GM23338 (cell line): ENCODE results near the gene TOX2. TPM values are rescaled to one million over a fixed set of nuclear protein-coding genes. Genes with fewer than 3 reads are reported as not detected.

Source experiments
- ATAC-seq: fragments of 200-7000 bp; cut with Tn5 transposase; 3 replicates; pipeline ENCODE4 v1.9.1; 2020
- DNase-seq: peaks from one replicate; pipeline ENCODE4 v3.0.0-alpha.2; 2015; ENCODE audit warnings: low spot score
- H2AFZ ChIP-seq: fragments of 200-600 bp; sonication (generic); 2 replicates; pipeline ENCODE4 v1.8.0; 2016; ENCODE audit warnings: antibody characterized with exemption, mild to moderate bottlenecking, moderate library complexity
- H3F3A ChIP-seq: fragments of 200-600 bp; sonication (generic); replicated peaks from 2 replicates; pipeline ENCODE4 v1.8.0; 2017; ENCODE audit warnings: antibody characterized with exemption, mixed run types, low read depth
- H3K27ac ChIP-seq: fragments of 200-600 bp; sonication (generic); 2 replicates; pipeline ENCODE4 v1.6.1; 2016; ENCODE audit warnings: low read depth
- H3K27me3 ChIP-seq: fragments of 200-600 bp; sonication (generic); 2 replicates; pipeline ENCODE4 v1.8.0; 2016; ENCODE audit warnings: mild to moderate bottlenecking, mixed run types, moderate library complexity; ENCODE audit not compliant: insufficient read depth
- H3K36me3 ChIP-seq: fragments of 200-600 bp; sonication (generic); 2 replicates; pipeline ENCODE4 v1.8.0; 2016; ENCODE audit warnings: mild to moderate bottlenecking; ENCODE audit not compliant: insufficient read depth
- H3K4me1 ChIP-seq: fragments of 200-600 bp; sonication (generic); 2 replicates; pipeline ENCODE4 v1.8.0; 2016; ENCODE audit warnings: mild to moderate bottlenecking, moderate library complexity; ENCODE audit not compliant: insufficient read depth
- H3K4me2 ChIP-seq: fragments of 200-600 bp; sonication (generic); 2 replicates; pipeline ENCODE4 v1.7.1; 2017; ENCODE audit warnings: mixed run types
- H3K4me3 ChIP-seq: fragments of 200-600 bp; sonication (generic); 2 replicates; pipeline ENCODE4 v1.6.1; 2016; ENCODE audit warnings: mixed run types
- H3K79me2 ChIP-seq: fragments of 200-600 bp; sonication (generic); replicated peaks from 2 replicates; pipeline ENCODE4 v1.8.0; 2017; ENCODE audit warnings: mild to moderate bottlenecking; ENCODE audit not compliant: insufficient read depth
- H3K9me2 ChIP-seq: fragments of 200-600 bp; sonication (generic); 2 replicates; pipeline ENCODE4 v1.8.0; 2017; ENCODE audit not compliant: insufficient read depth
- H4K20me1 ChIP-seq: fragments of 200-600 bp; sonication (generic); replicated peaks from 2 replicates; pipeline ENCODE4 v1.8.0; 2017; ENCODE audit warnings: mild to moderate bottlenecking; ENCODE audit not compliant: insufficient read depth
- H3K27ac Mint-ChIP-seq: 2 replicates; pipeline ENCODE4 v1.8.0; 2020; ENCODE audit warnings: inconsistent platforms, mild to moderate bottlenecking, moderate library complexity, mixed read lengths
- H3K27me3 Mint-ChIP-seq: 3 replicates; pipeline ENCODE4 v1.8.0; 2022; ENCODE audit warnings: low read depth, mild to moderate bottlenecking, moderate library complexity, mixed read lengths, inconsistent platforms; ENCODE audit not compliant: insufficient read depth, poor library complexity
- H3K36me3 Mint-ChIP-seq: 3 replicates; pipeline ENCODE4 v1.8.0; 2021; ENCODE audit warnings: low read depth, mild to moderate bottlenecking, inconsistent platforms, moderate library complexity, mixed read lengths
- H3K4me1 Mint-ChIP-seq: 3 replicates; pipeline ENCODE4 v1.8.0; 2020; ENCODE audit warnings: mild to moderate bottlenecking, inconsistent platforms, mixed read lengths
- H3K4me3 Mint-ChIP-seq: 3 replicates; pipeline ENCODE4 v1.8.0; 2021; ENCODE audit warnings: moderate library complexity, mild to moderate bottlenecking, inconsistent platforms, mixed read lengths
- H3K9me3 Mint-ChIP-seq: 3 replicates; pipeline ENCODE4 v1.8.0; 2020; ENCODE audit warnings: moderate library complexity, mild to moderate bottlenecking, inconsistent platforms, mixed read lengths
- CREB1 ChIP-seq: fragments of 250-450 bp; sonication (Bioruptor Pico); IDR thresholded peaks from 2 replicates; pipeline ENCODE4 v1.5.0; 2020; ENCODE audit warnings: low read depth, mild to moderate bottlenecking, moderate library complexity
- CTCF ChIP-seq, 2 experiments: fragments of 200-600 bp in 1 of 2; sonication (generic) in 1 of 2; conservative IDR thresholded peaks; 2 replicates each; pipeline versions ENCODE4 v1.5.1 to v1.6.1; 2016 to 2017; ENCODE audit warnings: antibody characterized with exemption in 2 of 2, low read depth in 2 of 2, mild to moderate bottlenecking in 2 of 2, moderate library complexity in 1 of 2
- ETS1 ChIP-seq: IDR thresholded peaks from 2 replicates; pipeline ENCODE4 v1.6.1; 2016; ENCODE audit warnings: antibody characterized with exemption
- EZH2 ChIP-seq: fragments of 200-600 bp; sonication (generic); IDR thresholded peaks from one replicate; pipeline ENCODE4 v1.8.0; 2017; ENCODE audit warnings: antibody characterized with exemption, mild to moderate bottlenecking, low read depth; ENCODE audit not compliant: unreplicated experiment
- EZH2phosphoT487 ChIP-seq: fragments of 200-600 bp; sonication (generic); IDR thresholded peaks from one replicate; pipeline ENCODE4 v1.8.1; 2018; ENCODE audit warnings: antibody characterized with exemption; ENCODE audit not compliant: unreplicated experiment
- JUNB ChIP-seq: IDR thresholded peaks from one replicate; pipeline ENCODE4 v1.6.1; 2016; ENCODE audit warnings: antibody characterized with exemption; ENCODE audit not compliant: unreplicated experiment
- NANOG ChIP-seq: IDR thresholded peaks from 2 replicates; pipeline ENCODE4 v1.6.1; 2016; ENCODE audit warnings: antibody characterized with exemption, borderline replicate concordance
- POLR2AphosphoS5 ChIP-seq: IDR thresholded peaks from 2 replicates; pipeline ENCODE4 v1.6.1; 2016; ENCODE audit warnings: antibody characterized with exemption, low read depth
- STAT1 ChIP-seq: IDR thresholded peaks from one replicate; pipeline ENCODE4 v1.6.1; 2016; ENCODE audit warnings: antibody characterized with exemption; ENCODE audit not compliant: unreplicated experiment
- ZNF114 ChIP-seq: fragments of 250-450 bp; sonication (Bioruptor Pico); IDR thresholded peaks from 2 replicates; pipeline ENCODE4 v1.5.0; 2020; ENCODE audit warnings: mild to moderate bottlenecking, moderate library complexity
- ZNF331 ChIP-seq: fragments of 250-450 bp; sonication (Bioruptor Pico); IDR thresholded peaks from 2 replicates; pipeline ENCODE4 v1.5.0; 2020; ENCODE audit warnings: low read depth, mild to moderate bottlenecking, moderate library complexity
- ZNF462 ChIP-seq: fragments of 250-450 bp; sonication (Bioruptor Pico); IDR thresholded peaks from 2 replicates; pipeline ENCODE4 v1.5.0; 2020; ENCODE audit warnings: mild to moderate bottlenecking, moderate library complexity
- polyA plus RNA-seq: library from polyadenylated mRNA; unstranded; fragments of >200 nt; fragmentation: Nextera tagmentation; extraction: Ambion mirVana; gene quantifications from 2 replicates; pipeline ENCODE4 v1.2.1, GENCODE V29; 2016
- total RNA-seq: library from RNA; depleted of rRNA; stranded (reverse); fragments of >200 nt; shearing (Covaris generic); gene quantifications from 2 replicates; pipeline ENCODE4 v1.2.3, GENCODE V29; 2014
- TF ChIP-seq, protein P1 (sequence below): IDR thresholded peaks from one replicate; pipeline ENCODE4 v1.6.1; 2018; ENCODE audit warnings: antibody characterized with exemption; ENCODE audit not compliant: unreplicated experiment

Gene TOX2
- total and polyA plus RNA-seq, 2 experiments from 2014 or later, result 1.4 to 1.5 TPM

GRCh38 chr20:43977962-43978361 lies 63.3 kb downstream of the TOX2 start:
- no peaks in the 10 kb centered on the region for H3K36me3 Mint-ChIP-seq

More at GRCh38 chr20:43977962-43978361, 63.3 kb downstream of the TOX2 start:
- no peaks in the 10 kb centered on the region for H3K4me1 ChIP-seq
- H3K27ac ChIP-seq, result no peak overlapping the region
- H3K79me2 ChIP-seq, result no peaks in the 10 kb centered on the region
- H3K4me3 ChIP-seq, result no peak overlapping the region
- H4K20me1 ChIP-seq, result no peaks in the 10 kb centered on the region
- Mint-ChIP-seq H3K9me3 (no peaks in the 10 kb centered on the region), H3K27me3 (peaks cover 4% of the 10 kb centered on the region), H3K27ac (no peak overlapping the region), H3K4me3 (no peak overlapping the region), H3K4me1 (no peaks in the 10 kb centered on the region; the same call in 2 of the 3 replicates)
- no peak overlapping the region for H2AFZ ChIP-seq
- DNase-seq (no peak), ATAC-seq (no peak)
- TF ChIP-seq NANOG (no peak), JUNB (no peak), ZNF331 (CRISPR knock-in tag) (no peak), ZNF462 (CRISPR knock-in tag) (no peak), ZNF114 (no peak), CREB1 (no peak), EZH2phosphoT487 (no peak), STAT1 (no peak), POLR2AphosphoS5 (no peak), ETS1 (no peak), CTCF (conservative IDR thresholded peaks at IDR 0.05; ENCODE audit: low read depth in 2 of 2) (no peak), EZH2 (no peak)
- TF ChIP-seq, protein P1, sequence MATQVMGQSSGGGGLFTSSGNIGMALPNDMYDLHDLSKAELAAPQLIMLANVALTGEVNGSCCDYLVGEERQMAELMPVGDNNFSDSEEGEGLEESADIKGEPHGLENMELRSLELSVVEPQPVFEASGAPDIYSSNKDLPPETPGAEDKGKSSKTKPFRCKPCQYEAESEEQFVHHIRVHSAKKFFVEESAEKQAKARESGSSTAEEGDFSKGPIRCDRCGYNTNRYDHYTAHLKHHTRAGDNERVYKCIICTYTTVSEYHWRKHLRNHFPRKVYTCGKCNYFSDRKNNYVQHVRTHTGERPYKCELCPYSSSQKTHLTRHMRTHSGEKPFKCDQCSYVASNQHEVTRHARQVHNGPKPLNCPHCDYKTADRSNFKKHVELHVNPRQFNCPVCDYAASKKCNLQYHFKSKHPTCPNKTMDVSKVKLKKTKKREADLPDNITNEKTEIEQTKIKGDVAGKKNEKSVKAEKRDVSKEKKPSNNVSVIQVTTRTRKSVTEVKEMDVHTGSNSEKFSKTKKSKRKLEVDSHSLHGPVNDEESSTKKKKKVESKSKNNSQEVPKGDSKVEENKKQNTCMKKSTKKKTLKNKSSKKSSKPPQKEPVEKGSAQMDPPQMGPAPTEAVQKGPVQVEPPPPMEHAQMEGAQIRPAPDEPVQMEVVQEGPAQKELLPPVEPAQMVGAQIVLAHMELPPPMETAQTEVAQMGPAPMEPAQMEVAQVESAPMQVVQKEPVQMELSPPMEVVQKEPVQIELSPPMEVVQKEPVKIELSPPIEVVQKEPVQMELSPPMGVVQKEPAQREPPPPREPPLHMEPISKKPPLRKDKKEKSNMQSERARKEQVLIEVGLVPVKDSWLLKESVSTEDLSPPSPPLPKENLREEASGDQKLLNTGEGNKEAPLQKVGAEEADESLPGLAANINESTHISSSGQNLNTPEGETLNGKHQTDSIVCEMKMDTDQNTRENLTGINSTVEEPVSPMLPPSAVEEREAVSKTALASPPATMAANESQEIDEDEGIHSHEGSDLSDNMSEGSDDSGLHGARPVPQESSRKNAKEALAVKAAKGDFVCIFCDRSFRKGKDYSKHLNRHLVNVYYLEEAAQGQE, result no peak
- 0 out of 2 replicates have a peak, but pooled peaks cover 2% of the 10 kb centered on the region for H3K9me2 ChIP-seq
- H3K27me3 ChIP-seq, result no peaks in the 10 kb centered on the region
- no peak overlapping the region for H3K4me2 ChIP-seq
- H3K36me3 ChIP-seq, result no peaks in the 10 kb centered on the region
- H3F3A ChIP-seq, result no peaks in the 10 kb centered on the region
